Stomach (tissue), 19 donors: ENCODE data around the gene RELA. TPM values are rescaled to one million over a fixed set of nuclear protein-coding genes. Genes with fewer than 3 reads are reported as not detected.
A peak's percentile ranks its signal among the peaks of the same experiment; 100 is the strongest.

Experiments
- DNase-seq, 2 donors: peaks; one replicate each; pipeline versions ENCODE4 v3.0.0 to v3.0.0-alpha.2; 2013 to 2019
- H3K27ac ChIP-seq, 5 donors: fragments of 200-600 bp in 4 of 5; sonication (generic) in 4 of 5; one replicate each; pipeline ENCODE4 v1.5.1; 2013 to 2019; ENCODE audit warnings: mild to moderate bottlenecking in 1 of 5, moderate library complexity in 1 of 5
- H3K27me3 ChIP-seq, 3 donors: fragments of 200-600 bp; sonication (generic); one replicate each; pipeline ENCODE4 v1.5.1; 2017 to 2019; ENCODE audit warnings: mixed run types in 1 of 3
- H3K36me3 ChIP-seq, 4 donors: fragments of 200-600 bp; sonication (generic); 1 replicate in 3 of 4; 2 replicates in 1 of 4; pipeline ENCODE4 v1.5.1; 2016 to 2019
- H3K4me1 ChIP-seq, 4 donors: fragments of 200-600 bp; sonication (generic); one replicate each; pipeline ENCODE4 v1.5.1; 2016 to 2019
- H3K4me3 ChIP-seq, 4 donors: fragments of 200-600 bp; sonication (generic) in 3 of 4; one replicate each; pipeline ENCODE4 v1.5.1; 2016 to 2019; ENCODE audit warnings: mild to moderate bottlenecking in 1 of 4
- H3K9me3 ChIP-seq, 4 donors: fragments of 200-600 bp; sonication (generic); one replicate each; pipeline ENCODE4 v1.5.1; 2016 to 2019
- CTCF ChIP-seq, 7 experiments: fragments of 450-650 bp in 4 of 7; fragments of 200-600 bp in 3 of 7; sonication (generic) in 3 of 7; IDR thresholded peaks; one replicate each; pipeline ENCODE4 v1.5.1; 2016 to 2019; ENCODE audit warnings: antibody characterized with exemption in 7 of 7, control low read depth in 2 of 7, mild to moderate bottlenecking in 1 of 7
- EP300 ChIP-seq: sonication (generic); formaldehyde crosslinking; IDR thresholded peaks from one replicate; pipeline ENCODE4 v1.6.1; 2017; ENCODE audit warnings: antibody characterized with exemption
- POLR2A ChIP-seq, 4 donors: fragments of 450-650 bp; IDR thresholded peaks; one replicate each; pipeline ENCODE4 v1.6.1; 2016; ENCODE audit warnings: antibody characterized with exemption in 4 of 4, control low read depth in 2 of 4, mild to moderate bottlenecking in 1 of 4, moderate library complexity in 1 of 4
- POLR2AphosphoS5 ChIP-seq, 3 donors: sonication (generic); formaldehyde crosslinking; IDR thresholded peaks; one replicate each; pipeline ENCODE4 v1.6.1; 2016; ENCODE audit warnings: antibody characterized with exemption in 3 of 3
- WGBS, 5 donors: extraction: QIAGEN DNeasy Blood & Tissue Kit in 3 of 5; methylation state at CpG; one replicate each; pipeline versions ENCODE4 v1.1.5 to v1.1.7; 2013 to 2018; 5-methylcytosine and 5-hydroxymethylcytosine counted together
- intact Hi-C: fragments of 100-400 bp; cut with DNase I; formaldehyde crosslinking; loops from one replicate; pipeline ENCODE4 v1.15.1; 2023; ENCODE audit warnings: low total_unique reads
- long read RNA-seq, 10 donors: transcript quantifications; one replicate each; lab custom pipeline, GENCODE V29; 2026
- polyA plus RNA-seq, 3 donors: library from polyadenylated mRNA; stranded (reverse); fragments of 200-250 nt; gene quantifications; one replicate each; pipeline ENCODE4 v1.2.3, GENCODE V29; 2013
- total RNA-seq, 5 donors: library from RNA; depleted of rRNA; stranded (reverse); fragments of >200 nt; gene quantifications; one replicate each; pipeline versions ENCODE4 v1.1.0 to v1.2.3, GENCODE V29; 2014 to 2016
- donor health status: healthy with polysubstance abuse.
- donor health status: Bipolar disorder and iron deficiency.
- donor health status: healthy.

RELA gene
- 10 to 100 TPM; 27.4 to 68.8 (median 54.0) TPM for total RNA-seq
- 10 to 100 TPM; 37.9 to 56.8 (median 39.2) TPM for polyA plus RNA-seq
- long read RNA-seq, donor 1, partial matches to known transcripts = 0 of 1 reads
- long read RNA-seq, donor 1, other reads (novel, unspliced or antisense) = 0 of 1 reads
- long read RNA-seq, donor 2, partial matches to known transcripts = 0 of 4 reads
- long read RNA-seq, donor 2, other reads (novel, unspliced or antisense) = 0 of 4 reads
- long read RNA-seq, donor 3, partial matches to known transcripts = 0 of 2 reads
- long read RNA-seq, donor 3, other reads (novel, unspliced or antisense) = 0 of 2 reads
- long read RNA-seq, donor 4, partial matches to known transcripts = 0 of 5 reads
- long read RNA-seq, donor 4, other reads (novel, unspliced or antisense) = 0 of 5 reads
- long read RNA-seq, donor 5, transcript RELA-202 (11 exons, 2,700 nt) = major isoform, 5 of 7 reads
- long read RNA-seq, donor 5, partial matches to known transcripts = 0 of 7 reads
- long read RNA-seq, donor 5, other reads (novel, unspliced or antisense) = 0 of 7 reads
- long read RNA-seq, donor 6, transcript RELA-202 (11 exons, 2,700 nt) = major isoform, 10 of 15 reads
- long read RNA-seq, donor 6, partial matches to known transcripts = 0 of 15 reads
- long read RNA-seq, donor 6, other reads (novel, unspliced or antisense) = 0 of 15 reads
- long read RNA-seq, donor 7, partial matches to known transcripts = 0 of 10 reads
- long read RNA-seq, donor 7, other reads (novel, unspliced or antisense) = 0 of 10 reads
- long read RNA-seq, donor 8, transcript RELA-202 (11 exons, 2,700 nt) = major isoform, 6 of 8 reads
- long read RNA-seq, donor 8, partial matches to known transcripts = 0 of 8 reads
- long read RNA-seq, donor 8, other reads (novel, unspliced or antisense) = 0 of 8 reads
- long read RNA-seq, donor 9, partial matches to known transcripts = 0 of 3 reads
- long read RNA-seq, donor 9, other reads (novel, unspliced or antisense) = 0 of 3 reads
- long read RNA-seq, donor 10, partial matches to known transcripts = 0 of 3 reads
- long read RNA-seq, donor 10, other reads (novel, unspliced or antisense) = 0 of 3 reads

DNA sequence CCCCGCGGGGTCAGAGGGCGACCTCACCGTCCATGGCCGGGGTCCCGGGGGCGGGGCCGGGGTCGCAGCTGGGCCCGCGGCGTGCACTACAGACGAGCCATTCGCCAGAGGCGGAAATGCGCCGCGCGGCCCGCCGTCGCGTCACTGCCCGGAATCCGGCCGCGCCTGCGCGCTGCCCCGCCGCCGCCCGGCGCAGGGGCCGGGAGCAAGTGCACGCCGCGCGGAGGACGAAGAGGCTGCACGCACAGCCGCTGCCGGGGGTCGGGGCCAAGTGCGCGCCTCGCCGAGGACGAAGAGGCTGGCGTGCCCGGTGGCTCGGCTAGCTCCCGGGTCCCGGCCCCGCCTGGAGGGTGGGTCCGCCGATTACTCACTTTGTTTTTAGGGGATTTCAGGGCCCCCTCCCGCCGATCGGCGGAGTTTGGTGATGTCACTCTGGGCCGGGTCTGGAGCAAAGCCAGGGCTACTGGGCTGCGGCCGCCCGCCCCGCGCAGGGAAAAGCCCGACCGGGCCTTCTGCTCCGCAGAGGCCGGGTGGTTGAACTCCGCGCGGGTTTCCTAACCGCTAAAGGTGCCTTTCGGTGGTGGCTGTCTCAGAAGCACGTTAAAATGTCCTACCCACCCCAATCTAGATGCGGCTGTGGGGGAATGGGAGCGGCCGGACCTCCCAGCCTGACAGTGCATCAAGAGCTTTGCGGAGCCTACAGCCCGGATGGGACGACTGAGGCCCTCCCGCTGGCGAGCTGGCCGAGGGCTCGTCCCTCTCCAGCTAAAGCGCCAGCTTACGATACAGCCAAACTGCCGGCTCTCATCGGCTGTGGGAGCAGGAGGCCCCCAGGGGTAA lies at the start of gene RELA:
RELA (minus strand) TSS at position 118 of the 840 bp plus-strand sequence; CDS start at position 34, 84 bp downstream.
- 0% methylated on average over 11 to 91 of the region's 91 CpGs for WGBS, 5 donors
- peak; percentile 93 to 98 for DNase-seq
- peaks cover 23 to 50% (median 40%) of the 10 kb centered on the region in 4 donors for H3K4me1 ChIP-seq
- peaks cover 32 to 39% (median 35%) of the 10 kb centered on the region in 4 donors for H3K36me3 ChIP-seq
- H3K4me3 ChIP-seq = peak within 1 kb of the TSS; percentile 64 to 98 (median 87)
- no peaks in the 10 kb centered on the region for H3K9me3 ChIP-seq
- TF ChIP-seq EP300 = no peak
- peak in 2 of 4 donors; percentile 72 to 82 for TF ChIP-seq POLR2A (IDR thresholded peaks at IDR 0.05)
- TF ChIP-seq CTCF (IDR thresholded peaks at IDR 0.05) = no peak
- peak; percentile 17 to 82 (median 80) for TF ChIP-seq POLR2AphosphoS5 (IDR thresholded peaks at IDR 0.05)
- intact Hi-C loops = no loop called here
- no peaks in the 10 kb centered on the region for H3K27me3 ChIP-seq
- H3K27ac ChIP-seq = peak within 1 kb of the TSS; percentile 98 to 100 (median 99)

DNA sequence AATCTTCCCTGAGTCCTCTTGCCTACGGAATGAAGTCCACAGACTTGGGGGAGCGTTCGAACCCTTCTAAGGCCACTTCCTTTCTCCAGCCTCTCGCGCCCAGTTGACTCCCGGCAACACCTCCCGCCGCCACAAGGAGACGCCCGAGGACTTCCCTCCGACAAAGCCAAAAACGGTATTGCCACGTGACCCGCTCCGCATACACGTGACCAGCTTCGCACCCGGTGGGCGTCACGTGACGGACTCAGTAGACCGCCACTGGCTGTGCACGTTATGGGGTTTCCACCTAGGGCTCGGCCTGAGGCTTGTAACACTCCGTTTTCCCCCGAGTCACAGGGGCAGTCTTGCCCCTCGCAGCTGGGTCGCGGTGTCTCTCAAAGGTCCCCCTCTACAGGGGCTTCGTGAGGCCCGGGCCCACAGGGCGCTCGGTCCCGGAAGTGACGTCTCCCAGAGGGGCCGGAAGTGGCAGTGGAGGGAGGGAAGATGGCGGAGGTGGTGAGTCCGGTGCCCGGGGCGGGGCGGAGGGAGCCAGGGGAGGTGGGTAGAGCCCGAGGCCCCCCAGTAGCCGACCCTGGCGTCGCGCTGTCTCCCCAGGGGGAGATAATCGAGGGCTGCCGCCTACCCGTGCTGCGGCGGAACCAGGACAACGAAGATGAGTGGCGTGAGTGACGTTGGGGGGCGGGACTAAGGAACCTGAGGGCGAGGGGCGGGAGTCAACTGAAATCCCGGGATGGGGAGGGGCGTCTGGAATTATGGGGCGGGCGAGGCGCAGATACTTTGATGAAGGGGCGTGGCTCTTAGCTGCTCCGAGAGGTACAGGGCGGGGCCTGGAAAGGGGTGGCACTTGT lies 49.3 kb upstream of the RELA start, which contains the start of gene KAT5:
KAT5 (plus strand) TSS at position 468 of the 848 bp plus-strand sequence; CDS start at position 484, 16 bp downstream.
- WGBS, 5 donors = 0 to 1% (median 1%) methylated on average over 38 to 65 of the region's 65 CpGs
- intact Hi-C loops = loop anchor here (5.0 kb wide), 1 partner anchor 105 kb away; no protein-coding TSS in a partner anchor
- DNase-seq = peak; percentile 99

More for the DNA sequence above, 49.3 kb upstream of the RELA start, which contains the start of gene KAT5:
- Histone ChIP-seq H3K27me3 (no peaks in the 10 kb centered on the region), H3K9me3 (no peaks in the 10 kb centered on the region), H3K27ac (peak within 1 kb of the TSS; percentile 98 to 100 (median 99)), H3K4me3 (peak within 1 kb of the TSS; percentile 53 to 67 (median 60)), H3K4me1 (peaks cover 20 to 33% (median 27%) of the 10 kb centered on the region in 4 donors), H3K36me3 (peaks cover 35 to 42% (median 42%) of the 10 kb centered on the region in 4 donors)
- TF ChIP-seq EP300 = no peak
- peak; percentile 83 to 91 (median 84) for TF ChIP-seq POLR2AphosphoS5 (IDR thresholded peaks at IDR 0.05)
- TF ChIP-seq POLR2A (IDR thresholded peaks at IDR 0.05) = peak in 2 of 4 donors; percentile 54 to 86
- TF ChIP-seq CTCF (IDR thresholded peaks at IDR 0.05) = peak in 6 of 7 experiments; percentile 97 to 100 (median 98)
